Activated CD8-positive, alpha-beta memory T cell treated with anti-CD3 and anti-CD28 coated beads, Interleukin-2, amount 10 ng/mL, durations not matched to agents 7 days and 5 days (primary cell): ENCODE measurements around the gene HAUS8. TPM values are rescaled to one million over a fixed set of nuclear protein-coding genes. Genes with fewer than 3 reads are reported as not detected.

Experiments used
- ATAC-seq: fragments of 150-1000 bp; cut with Tn5 transposase; one replicate; pipeline ENCODE4 v1.10.0; 2021; ENCODE audit warnings: moderate library complexity
- CTCF ChIA-PET: fragments of 350-600 bp; sonication (Branson Sonifier 250); formaldehyde crosslinking; loops from one replicate; lab custom pipeline; 2021; ENCODE audit warnings: antibody characterized with exemption; lab: Charles Lee
- DNase-seq: peaks from one replicate; pipeline ENCODE4 v3.0.0-alpha.2; 2020
- H3K27ac Mint-ChIP-seq: one replicate; pipeline ENCODE4 v1.8.0; 2021; ENCODE audit warnings: mild to moderate bottlenecking, mixed read lengths
- H3K27me3 Mint-ChIP-seq: one replicate; pipeline ENCODE4 v1.8.0; 2021; ENCODE audit warnings: mixed read lengths
- H3K36me3 Mint-ChIP-seq: one replicate; pipeline ENCODE4 v1.8.0; 2021; ENCODE audit warnings: mild to moderate bottlenecking, mixed read lengths
- H3K4me1 Mint-ChIP-seq: one replicate; pipeline ENCODE4 v1.8.0; 2021; ENCODE audit warnings: mixed read lengths
- H3K4me3 Mint-ChIP-seq: one replicate; pipeline ENCODE4 v1.8.0; 2021; ENCODE audit warnings: mild to moderate bottlenecking, moderate library complexity, mixed read lengths
- H3K9me3 Mint-ChIP-seq: one replicate; pipeline ENCODE4 v1.8.0; 2022; ENCODE audit warnings: low read depth, mixed read lengths
- total RNA-seq, 2 experiments: library from RNA; stranded (reverse); gene quantifications; one replicate each; pipeline ENCODE4 v1.2.3, GENCODE V29; 2021

The HAUS8 gene
- total RNA-seq, 2 experiments from 2014 or later = 62.1 to 73.0 TPM

- no peak for DNase-seq
- H3K9me3 Mint-ChIP-seq = no peaks in the 10 kb centered on the region
- no peak for ATAC-seq
- peaks cover 23% of the 10 kb centered on the region for H3K4me1 Mint-ChIP-seq
- CTCF ChIA-PET = no interaction called here
- peaks cover 58% of the 10 kb centered on the region for H3K36me3 Mint-ChIP-seq
- H3K4me3 Mint-ChIP-seq = no peak overlapping the region
- no peak overlapping the region for H3K27ac Mint-ChIP-seq
- H3K27me3 Mint-ChIP-seq = no peaks in the 10 kb centered on the region
Measured at GRCh38 chr19:17060802-17061201, 14.4 kb downstream of the HAUS8 start.

DNA sequence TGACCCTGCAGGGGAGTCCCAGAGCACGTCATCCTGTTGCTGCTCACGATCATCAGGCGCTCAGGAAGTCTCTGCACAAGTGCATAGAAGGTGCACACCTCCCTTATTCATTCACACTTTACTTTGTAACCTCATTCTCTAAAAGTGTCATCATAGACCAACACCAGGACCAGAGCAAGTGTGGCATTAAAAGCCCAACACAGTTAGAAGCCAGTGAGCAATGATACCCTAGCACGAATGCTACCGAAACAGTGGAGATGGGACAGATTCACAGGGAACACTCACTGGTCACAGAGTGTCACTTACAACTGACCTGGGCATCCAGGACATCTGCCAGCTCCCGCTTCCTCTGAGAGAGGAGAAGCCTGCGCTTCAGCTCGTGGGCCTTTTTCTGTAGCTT, 17.0 kb downstream of the HAUS8 start:
- Mint-ChIP-seq H3K27me3 (no peaks in the 10 kb centered on the region), H3K4me3 (no peak overlapping the region), H3K27ac (no peak overlapping the region), H3K9me3 (no peaks in the 10 kb centered on the region), H3K4me1 (peaks cover 1% of the 10 kb centered on the region), H3K36me3 (peaks cover 44% of the 10 kb centered on the region)
- no peak for DNase-seq
- no peak for ATAC-seq
- CTCF ChIA-PET = no interaction called here

DNA sequence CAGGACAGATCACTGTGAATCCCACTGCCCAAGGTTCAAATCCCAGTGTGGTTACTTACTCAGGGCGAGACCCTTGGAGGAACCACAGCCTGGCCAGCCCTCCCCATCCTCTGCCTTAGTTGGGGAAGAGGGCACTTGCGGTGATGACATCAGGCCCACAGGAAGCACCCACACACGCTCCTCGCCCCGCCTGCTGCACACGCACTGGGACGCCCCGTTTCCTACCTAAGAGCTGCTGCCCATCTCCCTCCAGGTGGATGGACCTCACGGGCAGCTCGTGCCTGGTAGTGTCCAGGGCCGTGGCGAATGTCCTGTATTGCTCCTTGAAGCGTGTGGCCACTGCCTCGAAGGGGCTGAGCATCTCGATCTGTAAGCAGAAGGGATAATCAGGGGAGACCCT, 19.6 kb downstream of the HAUS8 start:
- no peaks in the 10 kb centered on the region for H3K4me1 Mint-ChIP-seq
- no peaks in the 10 kb centered on the region for H3K9me3 Mint-ChIP-seq
- H3K27ac Mint-ChIP-seq = no peak overlapping the region
- DNase-seq (no peak), ATAC-seq (no peak)
- H3K4me3 Mint-ChIP-seq = no peak overlapping the region
- CTCF ChIA-PET = interaction anchor here (0.6 kb wide), 1 partner anchor 614 kb away, joined by 3 read pairs; no protein-coding TSS in a partner anchor
- H3K27me3 Mint-ChIP-seq = no peaks in the 10 kb centered on the region
- peaks cover 52% of the 10 kb centered on the region for H3K36me3 Mint-ChIP-seq

DNA sequence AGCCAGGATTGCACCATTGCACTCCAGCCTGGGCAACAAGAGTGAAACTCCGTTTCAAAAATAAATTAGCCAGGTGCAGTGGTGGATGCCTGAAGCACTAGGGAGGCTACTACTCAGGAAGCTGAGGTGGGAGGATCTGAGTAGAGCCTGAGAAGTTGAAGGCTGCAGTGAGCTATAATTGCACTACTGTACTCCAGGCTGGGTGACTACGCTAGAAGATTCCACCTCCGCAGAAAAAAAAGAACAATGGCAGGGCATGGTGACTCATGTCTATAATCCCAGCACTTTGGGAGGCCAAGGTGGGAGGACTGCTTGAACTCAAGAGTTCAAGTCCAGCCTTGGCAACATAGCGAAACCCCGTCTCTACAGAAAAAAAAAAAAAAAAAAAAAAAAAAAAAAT, 20.5 kb downstream of the HAUS8 start:
- no peaks in the 10 kb centered on the region for H3K9me3 Mint-ChIP-seq
- CTCF ChIA-PET = no interaction called here

GRCh38 chr19:17052439-17052838, 22.8 kb downstream of the HAUS8 start:
- no peak for DNase-seq
- peaks cover 45% of the 10 kb centered on the region for H3K36me3 Mint-ChIP-seq

More for the DNA sequence above, 20.5 kb downstream of the HAUS8 start:
- no peak for DNase-seq
- no peak for ATAC-seq
- no peaks in the 10 kb centered on the region for H3K4me1 Mint-ChIP-seq
- no peak overlapping the region for H3K4me3 Mint-ChIP-seq
- no peaks in the 10 kb centered on the region for H3K27me3 Mint-ChIP-seq
- peaks cover 53% of the 10 kb centered on the region for H3K36me3 Mint-ChIP-seq
- H3K27ac Mint-ChIP-seq = no peak overlapping the region

GRCh38 chr19:17049711-17050280, 25.5 kb downstream of the HAUS8 start:
- H3K27me3 Mint-ChIP-seq = no peaks in the 10 kb centered on the region
- H3K4me1 Mint-ChIP-seq = no peaks in the 10 kb centered on the region
- ATAC-seq (no peak), DNase-seq (no peak)
- H3K4me3 Mint-ChIP-seq = no peak overlapping the region
- CTCF ChIA-PET = no interaction called here
- no peak overlapping the region for H3K27ac Mint-ChIP-seq
- no peaks in the 10 kb centered on the region for H3K9me3 Mint-ChIP-seq
- peaks cover 35% of the 10 kb centered on the region for H3K36me3 Mint-ChIP-seq

More at GRCh38 chr19:17052439-17052838, 22.8 kb downstream of the HAUS8 start:
- H3K27ac Mint-ChIP-seq = no peak overlapping the region
- H3K4me3 Mint-ChIP-seq = no peak overlapping the region
- CTCF ChIA-PET = interaction anchor here (0.6 to 1.6 kb wide), 3 partner anchors 258 to 284 kb away, joined by 3 to 14 read pairs (median 4); no protein-coding TSS in a partner anchor
- no peaks in the 10 kb centered on the region for H3K9me3 Mint-ChIP-seq
- no peak for ATAC-seq
- H3K4me1 Mint-ChIP-seq = no peaks in the 10 kb centered on the region
- H3K27me3 Mint-ChIP-seq = no peaks in the 10 kb centered on the region

DNA sequence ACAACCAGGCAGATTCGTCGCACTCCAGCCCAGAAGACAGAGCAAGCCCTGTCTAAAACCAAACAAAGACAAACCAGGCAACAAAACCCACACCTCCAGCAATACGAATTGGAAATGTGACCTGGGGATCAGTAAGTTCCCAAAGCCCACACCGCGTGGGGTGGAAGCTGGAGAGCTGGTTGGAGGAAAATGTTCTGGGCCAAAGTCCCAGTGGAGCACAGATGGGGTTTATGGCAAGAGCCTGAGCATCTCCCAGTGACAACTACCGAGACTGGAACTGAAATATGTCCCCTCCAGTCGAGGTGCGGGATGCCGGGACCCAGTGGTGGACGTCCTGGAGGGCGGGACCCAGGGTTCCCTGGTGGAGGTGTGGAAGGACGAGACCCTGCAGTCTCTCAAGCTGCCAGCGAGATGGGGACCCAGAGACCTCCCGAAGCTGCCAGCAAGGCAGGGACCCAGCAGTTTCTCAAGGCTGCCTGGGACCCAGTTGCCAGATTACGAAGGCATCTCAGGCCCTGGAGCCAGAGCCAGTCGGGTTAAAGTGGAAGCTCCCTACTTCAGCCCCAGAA, 26.3 kb downstream of the HAUS8 start:
- Mint-ChIP-seq H3K9me3 (no peaks in the 10 kb centered on the region), H3K4me1 (no peaks in the 10 kb centered on the region), H3K27me3 (no peaks in the 10 kb centered on the region), H3K4me3 (no peak overlapping the region), H3K36me3 (peaks cover 33% of the 10 kb centered on the region), H3K27ac (no peak overlapping the region)
- CTCF ChIA-PET = no interaction called here
- DNase-seq (no peak), ATAC-seq (no peak)

GRCh38 chr19:17045907-17046502, 29.2 kb downstream of the HAUS8 start:
- Mint-ChIP-seq H3K9me3 (no peaks in the 10 kb centered on the region), H3K4me1 (no peaks in the 10 kb centered on the region), H3K4me3 (no peak overlapping the region), H3K27ac (no peak overlapping the region), H3K27me3 (peaks cover 3% of the 10 kb centered on the region), H3K36me3 (peaks cover 16% of the 10 kb centered on the region)
- DNase-seq (no peak), ATAC-seq (no peak)
- CTCF ChIA-PET = no interaction called here

DNA sequence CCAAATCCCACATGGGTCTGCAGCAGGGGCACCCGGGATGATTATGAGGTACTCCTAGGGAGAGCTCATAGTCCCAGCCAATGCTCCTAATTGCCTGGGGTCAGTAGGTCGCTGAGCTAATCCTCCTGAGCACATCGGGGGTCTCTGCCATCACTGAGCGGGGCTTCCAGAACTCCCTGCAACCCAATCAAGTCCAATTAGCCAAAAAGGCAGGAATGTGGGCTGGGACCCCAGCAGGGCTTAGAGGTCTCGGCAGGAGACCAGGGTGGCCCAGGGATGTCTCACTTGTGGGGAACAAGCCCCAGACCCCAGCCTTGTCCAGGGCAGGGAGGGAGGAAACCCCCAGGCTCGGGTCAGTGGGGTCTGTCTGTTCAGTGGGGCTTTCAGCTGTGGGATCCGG, 31.5 kb downstream of the HAUS8 start:
- CTCF ChIA-PET = interaction anchor here (0.8 kb wide), 1 partner anchor 33 kb away, joined by 3 read pairs; no protein-coding TSS in a partner anchor
- Mint-ChIP-seq H3K4me1 (no peaks in the 10 kb centered on the region), H3K4me3 (no peak overlapping the region), H3K36me3 (peaks cover 5% of the 10 kb centered on the region), H3K27me3 (peaks cover 3% of the 10 kb centered on the region), H3K27ac (no peak overlapping the region), H3K9me3 (no peaks in the 10 kb centered on the region)
- ATAC-seq (no peak), DNase-seq (no peak)

DNA sequence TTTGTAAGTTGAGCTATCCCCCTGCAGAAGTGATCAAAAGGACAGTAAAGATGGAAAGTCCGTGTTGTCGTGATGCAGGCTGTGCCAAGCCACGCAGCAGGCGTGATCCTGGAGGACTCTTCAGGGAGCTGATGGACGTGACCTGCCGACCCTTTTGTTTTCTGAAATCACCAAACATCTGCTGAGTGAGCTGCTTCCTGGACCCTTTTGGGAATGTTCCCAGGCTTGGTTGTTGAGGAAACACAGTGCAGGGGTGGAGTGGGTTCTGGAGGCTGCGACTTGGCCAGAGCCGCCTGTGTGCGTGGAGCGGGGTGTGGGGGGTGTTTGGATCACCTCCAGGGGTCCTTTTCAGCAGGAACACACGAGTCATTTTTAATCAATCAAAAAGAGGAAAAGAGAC, 33.3 kb downstream of the HAUS8 start:
- no peak for ATAC-seq
- Mint-ChIP-seq H3K27me3 (peaks cover 3% of the 10 kb centered on the region), H3K36me3 (no peaks in the 10 kb centered on the region), H3K4me1 (no peaks in the 10 kb centered on the region), H3K27ac (no peak overlapping the region), H3K9me3 (no peaks in the 10 kb centered on the region), H3K4me3 (no peak overlapping the region)
- no peak for DNase-seq
- CTCF ChIA-PET = no interaction called here

- no peak overlapping the region for H3K27ac Mint-ChIP-seq
- H3K4me3 Mint-ChIP-seq = no peak overlapping the region
- ATAC-seq (no peak), DNase-seq (no peak)
- no peaks in the 10 kb centered on the region for H3K4me1 Mint-ChIP-seq
- H3K36me3 Mint-ChIP-seq = no peaks in the 10 kb centered on the region
- peaks cover 3% of the 10 kb centered on the region for H3K27me3 Mint-ChIP-seq
- H3K9me3 Mint-ChIP-seq = no peaks in the 10 kb centered on the region
- CTCF ChIA-PET = no interaction called here
Measured at GRCh38 chr19:17037966-17038500, 37.2 kb downstream of the HAUS8 start.

- CTCF ChIA-PET = no interaction called here
- H3K27ac Mint-ChIP-seq = no peak overlapping the region
- no peaks in the 10 kb centered on the region for H3K36me3 Mint-ChIP-seq
- no peaks in the 10 kb centered on the region for H3K4me1 Mint-ChIP-seq
- ATAC-seq (no peak), DNase-seq (no peak)
- peaks cover 9% of the 10 kb centered on the region for H3K27me3 Mint-ChIP-seq
- no peak overlapping the region for H3K4me3 Mint-ChIP-seq
- no peaks in the 10 kb centered on the region for H3K9me3 Mint-ChIP-seq
Measured at GRCh38 chr19:17037184-17037583, 38.1 kb downstream of the HAUS8 start.

DNA sequence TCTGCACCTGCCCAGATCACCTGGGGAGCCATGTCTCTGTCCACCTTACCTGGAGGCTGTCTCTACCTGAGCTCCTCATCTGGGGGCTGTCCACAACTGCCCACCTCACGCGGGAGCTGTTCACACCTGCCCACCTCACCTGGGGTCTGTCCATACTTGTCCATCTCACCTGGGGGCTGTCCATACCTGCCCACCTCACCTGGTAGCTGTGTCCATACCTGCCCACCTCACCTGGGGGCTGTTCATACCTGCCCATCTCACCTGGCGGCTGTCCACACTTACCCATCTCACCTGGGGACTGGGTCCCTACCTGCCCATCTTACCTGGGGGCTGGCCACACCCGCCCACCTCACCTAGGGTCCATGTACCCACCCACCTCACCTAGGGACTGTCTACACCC, 38.6 kb downstream of the HAUS8 start:
- Mint-ChIP-seq H3K4me1 (no peaks in the 10 kb centered on the region), H3K36me3 (no peaks in the 10 kb centered on the region), H3K4me3 (no peak overlapping the region), H3K27me3 (peaks cover 6% of the 10 kb centered on the region), H3K27ac (no peak overlapping the region), H3K9me3 (no peaks in the 10 kb centered on the region)
- DNase-seq (no peak), ATAC-seq (no peak)
- CTCF ChIA-PET = no interaction called here
